NCI-H146 treated with DMSO at 0.1 percent for 48 hours (cell line): ENCODE data around the gene NAB2.
"Not testable (repeated sequence)": the region's sequence is repeated elsewhere in the genome, so short reads cannot be mapped to it uniquely, and the experiment has no call there.

ENCODE experiments used
- DNase-seq: peaks from one replicate; lab custom pipeline; 2025; ENCODE audit not compliant: unreplicated experiment; lab: John Stamatoyannopoulos, UW

The NAB2 gene

DNA sequence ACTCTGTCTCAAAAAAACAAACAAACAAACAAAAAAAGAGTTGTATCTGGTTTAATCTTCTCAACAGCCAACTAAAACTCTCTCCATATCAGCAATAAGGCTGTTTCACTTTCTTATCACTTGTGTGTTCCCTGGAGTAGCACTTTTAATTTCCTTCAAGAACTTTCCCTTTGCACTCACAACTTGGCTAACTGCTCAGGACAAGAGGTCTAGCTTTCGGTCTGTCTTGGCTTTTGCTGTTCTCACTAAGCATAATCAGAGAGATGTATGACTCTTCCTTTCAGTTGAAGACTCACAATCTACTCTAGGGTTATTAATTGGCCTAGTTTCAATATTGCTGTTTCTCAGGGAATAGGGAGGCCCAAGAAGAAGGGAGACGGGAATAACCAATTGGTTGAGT, 22.7 kb upstream of the NAB2 start:
- no peak for DNase-seq

DNA sequence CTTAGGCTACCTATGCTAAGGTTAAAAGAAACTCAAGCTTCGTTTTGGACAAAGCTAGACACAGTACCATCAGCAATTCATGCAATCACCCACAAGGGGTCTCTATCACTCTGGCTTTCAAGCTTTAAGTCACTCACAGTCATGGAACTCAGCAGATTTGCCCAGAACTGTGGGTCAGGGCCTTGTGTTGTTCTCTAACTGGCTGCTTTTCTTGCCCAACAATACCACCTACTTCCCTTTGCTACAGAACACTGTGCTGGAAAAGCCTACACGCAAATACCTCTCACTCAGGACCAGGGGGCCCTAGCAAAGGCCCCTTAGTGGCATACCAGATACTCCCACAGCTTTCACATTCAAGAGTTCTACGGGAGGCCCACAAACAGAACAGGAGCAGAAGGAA, 19.4 kb upstream of the NAB2 start:
- peak; percentile 42 for DNase-seq

DNA sequence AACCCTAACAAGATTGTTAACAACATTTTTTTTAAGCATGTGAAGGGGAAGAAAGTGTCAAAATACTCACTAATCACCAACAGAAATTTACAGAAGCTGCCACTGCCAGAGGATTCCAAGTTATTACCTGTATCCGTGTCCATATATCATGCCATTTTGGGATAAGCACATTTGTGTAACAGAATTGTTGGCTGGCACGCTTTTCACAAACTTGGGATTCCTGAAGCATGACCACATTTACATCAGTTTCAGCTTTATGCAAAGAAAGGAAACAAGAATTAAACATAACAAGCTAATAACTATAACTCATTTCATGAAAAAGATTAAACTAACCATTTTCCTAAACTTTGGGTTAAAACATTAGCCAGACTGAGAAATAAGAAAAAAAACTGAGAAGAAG, 16.3 kb upstream of the NAB2 start:
- DNase-seq = no peak

DNA sequence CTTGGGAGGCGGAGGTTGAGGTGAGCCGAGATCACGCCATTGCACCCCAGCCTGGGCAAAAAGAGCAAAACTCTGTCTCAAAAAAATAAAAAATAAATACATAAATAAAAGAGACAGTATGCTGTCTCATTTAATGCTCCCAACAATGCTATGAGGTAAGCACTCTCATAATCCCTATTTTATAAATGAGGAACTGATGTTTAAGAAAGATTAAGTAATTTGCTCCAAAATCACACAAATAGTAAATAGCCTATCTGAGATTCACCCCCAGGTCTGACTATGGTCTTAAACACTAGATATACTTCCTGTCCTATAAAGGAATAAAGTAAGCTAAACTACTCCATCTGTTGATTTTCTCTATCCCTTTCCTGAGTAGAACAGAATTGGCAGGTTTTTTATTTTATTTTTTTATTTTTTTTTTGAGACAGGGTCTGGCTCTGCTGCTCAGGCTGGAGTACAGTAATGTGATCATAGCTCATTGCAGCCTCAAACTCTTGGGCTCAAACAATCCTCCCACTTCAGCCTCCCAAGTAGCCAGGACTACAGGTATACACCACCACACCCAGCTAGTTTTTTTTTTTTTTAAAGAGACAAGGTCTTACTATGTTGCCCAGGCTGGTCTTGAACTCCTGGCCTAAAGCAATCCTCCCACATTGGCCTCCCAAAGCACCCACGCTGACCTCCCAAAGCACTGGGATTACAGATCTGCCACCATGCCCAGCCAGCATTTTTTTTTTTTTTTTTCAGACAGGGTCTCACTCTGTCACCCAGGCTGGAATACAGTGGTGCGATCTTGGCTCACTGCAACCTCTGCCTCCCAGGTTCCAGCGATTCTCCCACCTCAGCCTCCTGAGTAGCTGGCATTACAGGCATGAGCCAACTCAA, 15.1 kb upstream of the NAB2 start:
- DNase-seq = not testable (repeated sequence)

DNA sequence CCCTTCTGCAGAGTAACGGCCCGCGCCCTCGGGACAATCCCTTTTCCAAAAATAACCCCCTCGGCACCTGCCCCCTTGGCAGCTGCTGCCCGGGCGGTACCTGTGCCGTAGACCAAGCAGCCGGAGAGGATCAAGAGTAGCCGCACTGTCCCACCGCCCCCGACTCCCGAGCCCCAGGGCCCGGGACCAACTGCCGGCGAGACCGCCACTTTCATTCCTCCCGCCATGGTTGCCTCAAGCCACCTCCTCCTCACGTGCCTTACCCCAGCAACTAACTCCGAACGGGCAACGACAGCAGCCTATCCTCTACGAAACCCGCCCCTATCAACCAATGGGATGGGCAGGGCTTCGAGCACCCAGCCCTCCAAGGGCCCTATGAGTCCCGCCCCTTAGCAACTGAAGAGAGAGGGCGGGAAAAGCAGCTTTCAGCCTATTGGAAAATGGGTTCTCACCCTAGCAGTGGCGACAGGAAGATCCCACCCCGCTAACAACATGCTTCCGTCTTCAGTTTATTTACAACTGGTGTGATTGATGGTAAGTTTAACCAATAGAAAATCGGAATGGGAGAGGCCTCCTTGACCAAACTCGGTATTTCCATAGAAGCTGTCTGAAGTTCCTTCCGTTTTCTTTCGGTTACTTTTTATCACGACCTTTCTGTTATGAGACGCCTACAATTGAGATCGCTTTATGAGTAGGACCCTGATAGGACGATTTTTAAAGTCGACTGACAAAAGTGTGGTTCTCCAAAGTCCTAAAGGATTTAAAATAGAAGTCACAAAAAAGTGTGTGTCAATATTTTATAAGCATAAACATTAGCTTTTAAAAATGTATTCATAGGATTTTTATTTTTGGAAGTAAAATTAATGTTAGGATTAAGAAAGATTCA, 10.2 kb upstream of the NAB2 start, which contains the start of gene NEMP1:
Gene NEMP1 (minus strand): TSS at position 273 of the 886 bp plus-strand sequence. CDS start 46 bp downstream, at position 227.
- peak; percentile 100 for DNase-seq

DNA sequence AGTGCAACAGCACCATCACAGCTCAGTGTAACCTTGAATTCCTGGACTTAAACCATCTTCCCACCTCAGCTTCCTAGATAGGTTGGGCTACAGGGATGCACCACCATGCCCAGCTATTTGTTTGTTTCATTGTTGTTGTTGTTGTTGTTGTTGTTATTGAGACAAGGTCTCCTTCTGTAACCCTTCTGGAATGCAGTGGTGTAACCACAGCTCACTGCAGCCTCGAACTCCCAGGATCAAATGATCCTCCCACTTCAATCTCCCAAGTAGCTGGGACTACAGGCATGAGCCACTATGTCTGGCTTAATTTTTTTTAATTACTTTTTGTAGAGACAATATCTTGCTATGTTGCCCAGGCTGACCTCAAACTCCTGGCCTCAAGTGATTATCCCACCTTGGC, 9.1 kb upstream of the NAB2 start:
- DNase-seq = no peak

DNA sequence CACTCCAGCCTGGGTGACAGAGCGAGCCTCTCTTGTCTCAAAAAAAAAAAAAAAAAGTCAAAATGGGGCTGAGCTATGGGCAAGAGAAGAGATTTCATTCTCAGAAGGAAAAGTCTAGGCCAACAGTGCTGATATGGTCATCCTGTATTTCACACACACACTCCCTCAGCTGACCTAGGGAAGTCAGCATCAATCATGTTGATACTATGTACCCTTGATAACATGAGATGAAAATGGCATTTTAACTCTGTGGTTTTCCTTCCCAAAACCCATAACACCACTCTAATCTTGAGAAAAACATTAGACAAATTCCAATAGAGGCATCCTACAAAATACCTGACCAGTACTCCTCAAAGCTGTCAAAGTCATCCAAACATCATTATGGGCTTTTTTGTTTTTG, 8.1 kb upstream of the NAB2 start:
- DNase-seq = no peak

DNA sequence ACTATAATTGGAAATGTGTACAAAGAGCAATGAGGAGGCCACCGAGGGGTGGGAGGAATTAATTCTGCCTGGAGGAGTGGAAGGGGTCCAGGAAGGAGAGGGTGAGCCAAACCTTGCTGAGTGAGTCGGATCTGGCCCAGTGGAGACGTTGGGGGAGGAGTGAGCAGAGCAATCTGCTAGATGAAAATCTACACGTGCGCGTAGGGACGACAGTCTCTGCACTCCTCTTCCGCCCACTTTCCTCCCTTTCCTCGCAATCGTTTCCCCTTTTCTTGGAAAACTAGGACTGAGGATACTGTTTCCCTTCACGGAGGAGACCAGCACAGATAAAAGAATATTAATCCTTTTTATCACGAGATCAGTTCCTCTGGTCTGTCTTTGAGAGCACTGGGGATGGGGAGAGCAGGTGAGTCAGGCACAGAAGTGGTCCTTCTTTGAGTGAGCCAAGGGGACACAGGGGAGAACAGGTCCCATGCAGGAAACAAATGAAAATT, 2.9 kb upstream of the NAB2 start:
- no peak for DNase-seq

DNA sequence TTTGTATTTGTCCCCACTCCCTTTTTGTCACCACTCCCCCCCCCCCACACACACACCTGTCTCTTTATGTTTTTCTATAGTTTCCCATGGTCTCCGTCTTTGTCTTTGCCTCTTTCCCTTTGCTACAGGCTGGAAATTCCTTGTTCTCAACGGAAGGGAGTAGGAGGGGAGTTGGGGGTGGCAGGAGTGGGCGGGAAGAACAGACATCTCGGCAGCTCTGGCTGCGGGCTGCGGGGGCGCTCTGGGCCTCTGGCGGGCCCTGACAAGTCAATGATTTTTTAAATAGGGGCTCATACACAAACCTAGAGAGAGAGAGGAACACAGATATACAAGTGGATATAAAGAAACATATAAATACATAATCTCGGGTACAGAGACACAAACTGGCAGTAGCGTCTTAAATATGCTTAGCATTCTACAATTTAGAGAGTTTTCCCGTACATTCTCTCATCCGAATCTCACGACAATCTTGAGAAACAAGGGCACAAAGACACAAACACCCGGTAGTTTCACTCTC, 2.4 kb upstream of the NAB2 start:
- DNase-seq = peak; percentile 32

DNA sequence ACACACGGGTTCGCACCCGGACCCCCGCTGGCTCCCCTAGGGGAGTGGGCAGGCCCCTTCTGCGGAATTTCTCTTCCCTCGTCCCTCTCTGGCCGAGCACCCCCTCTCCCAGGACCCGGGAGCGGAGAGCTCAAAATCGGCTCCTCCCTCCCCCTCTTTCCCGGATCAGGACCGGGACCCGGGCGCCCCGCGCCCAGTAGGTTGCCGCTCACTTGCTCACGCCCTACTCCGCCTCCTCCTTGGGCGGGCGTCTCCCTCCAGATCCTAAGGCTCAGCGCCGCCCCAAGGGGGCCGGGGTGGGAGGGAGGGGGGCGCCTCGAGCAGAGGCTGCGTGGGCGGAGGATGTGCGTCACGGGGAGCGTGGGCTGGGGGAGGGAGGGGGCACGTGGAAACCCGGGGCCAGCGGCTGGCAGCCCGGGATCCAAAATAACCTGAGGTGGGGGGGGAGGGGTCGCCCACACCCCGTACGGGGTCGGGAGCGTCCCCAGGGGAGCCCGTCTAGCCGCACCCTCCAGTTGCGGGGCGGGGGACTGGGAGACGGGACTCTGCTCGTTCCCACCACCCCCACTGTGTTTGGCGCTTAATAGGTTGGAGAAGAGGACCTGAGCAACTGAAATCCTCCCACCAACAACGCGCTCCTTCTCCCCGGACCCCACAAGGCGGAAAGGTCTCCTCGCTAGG, 1.8 kb upstream of the NAB2 start:
- DNase-seq = peak; percentile 19

DNA sequence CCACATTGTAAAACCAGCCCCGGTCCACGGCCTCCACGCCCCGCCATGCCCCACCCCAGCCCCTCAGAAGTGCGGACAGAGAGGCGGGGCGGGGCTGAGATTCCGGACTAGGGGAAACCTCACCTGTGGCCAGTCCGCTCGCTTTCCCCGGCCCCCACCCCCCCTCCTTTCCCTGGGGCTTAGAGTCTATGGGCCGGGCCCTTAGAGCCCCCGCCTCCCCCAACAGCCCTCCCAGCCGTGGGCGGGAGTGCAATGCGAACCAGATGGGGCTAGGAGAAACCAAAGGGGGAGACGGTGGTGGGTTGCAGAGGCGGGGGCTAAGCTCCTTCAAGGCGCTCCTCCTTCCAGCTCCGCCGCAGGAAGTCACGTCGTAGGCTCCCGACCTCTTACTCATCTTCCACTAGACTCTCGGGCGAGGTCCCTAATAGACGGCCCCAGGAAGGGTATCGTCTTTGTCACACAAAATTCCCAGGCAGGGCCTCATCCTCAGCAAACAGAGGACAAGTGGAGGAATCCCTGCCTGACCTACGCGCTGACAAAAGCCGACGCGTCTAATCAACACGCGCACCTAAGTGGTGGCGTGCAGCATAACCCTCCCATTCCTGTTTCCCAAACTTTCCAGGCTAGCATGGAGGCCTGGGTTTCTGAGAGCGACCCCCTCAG, 1.1 kb upstream of the NAB2 start:
- no peak for DNase-seq

DNA sequence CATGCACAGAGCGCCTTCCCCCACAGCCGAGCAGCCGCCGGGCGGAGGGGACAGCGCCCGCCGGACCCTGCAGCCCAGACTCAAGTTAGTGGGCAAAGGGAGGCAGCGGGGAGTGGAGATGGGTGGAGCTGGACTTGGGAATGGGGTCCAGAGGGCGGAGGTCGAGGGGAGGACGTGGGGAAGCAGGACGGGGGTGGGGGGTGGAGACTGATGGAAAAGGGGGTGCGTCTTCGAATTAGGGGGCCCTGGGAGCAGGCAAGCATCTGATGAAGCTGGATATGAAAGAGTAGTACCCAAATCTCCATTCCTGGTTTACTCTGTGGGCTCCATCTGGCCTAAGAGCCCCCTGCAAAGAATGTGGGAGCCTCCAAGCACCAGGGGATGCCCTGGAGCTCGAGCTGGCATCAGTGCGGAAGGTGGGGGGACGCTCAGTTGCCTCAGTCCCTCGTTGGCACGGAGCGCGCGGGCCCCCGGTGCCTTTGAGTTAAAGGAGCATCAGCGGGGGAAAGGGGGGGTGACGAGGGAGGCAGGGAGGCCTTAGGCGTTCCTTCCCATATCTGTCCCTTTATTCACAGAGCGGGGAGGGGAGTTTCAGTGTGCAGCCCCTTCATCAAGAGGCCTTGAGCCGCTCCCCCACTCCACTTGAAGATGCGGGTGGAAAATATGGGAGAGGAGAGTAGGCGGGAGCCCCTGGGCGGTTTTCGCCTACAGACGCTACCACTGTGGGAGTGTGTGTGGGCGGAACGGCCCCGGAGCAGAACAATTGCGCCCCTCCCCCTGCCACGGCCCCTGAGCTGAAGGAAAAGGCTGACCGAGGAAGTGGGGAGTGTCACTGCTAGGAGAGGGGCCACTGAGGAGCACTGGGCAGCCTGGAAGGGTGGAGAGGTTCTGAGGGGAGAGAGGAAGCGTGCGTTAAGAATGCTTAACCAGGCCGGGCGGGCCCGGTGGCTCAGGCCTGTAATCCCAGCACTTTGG, 644 bp downstream of the NAB2 start:
- no peak for DNase-seq

DNA sequence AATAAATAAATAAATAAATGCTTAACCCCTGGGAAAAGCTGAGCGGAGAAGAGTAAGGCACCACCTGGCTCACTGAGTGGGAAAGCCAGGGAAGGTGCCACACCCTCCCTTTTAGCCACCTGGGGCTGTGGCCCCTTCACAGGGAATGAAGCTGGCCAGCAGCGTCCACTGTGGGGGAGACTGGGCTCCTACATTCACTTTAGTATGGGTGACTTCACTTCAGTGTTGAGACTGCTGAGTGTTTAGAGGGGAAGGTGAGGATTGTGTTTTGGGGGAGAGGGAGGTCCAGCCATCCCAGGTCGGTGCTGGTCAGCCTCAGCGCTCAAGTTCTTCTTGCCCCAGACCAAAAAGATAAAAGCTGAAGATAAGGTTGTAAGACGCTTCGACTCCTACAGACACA, 1.6 kb downstream of the NAB2 start:
- DNase-seq = no peak

DNA sequence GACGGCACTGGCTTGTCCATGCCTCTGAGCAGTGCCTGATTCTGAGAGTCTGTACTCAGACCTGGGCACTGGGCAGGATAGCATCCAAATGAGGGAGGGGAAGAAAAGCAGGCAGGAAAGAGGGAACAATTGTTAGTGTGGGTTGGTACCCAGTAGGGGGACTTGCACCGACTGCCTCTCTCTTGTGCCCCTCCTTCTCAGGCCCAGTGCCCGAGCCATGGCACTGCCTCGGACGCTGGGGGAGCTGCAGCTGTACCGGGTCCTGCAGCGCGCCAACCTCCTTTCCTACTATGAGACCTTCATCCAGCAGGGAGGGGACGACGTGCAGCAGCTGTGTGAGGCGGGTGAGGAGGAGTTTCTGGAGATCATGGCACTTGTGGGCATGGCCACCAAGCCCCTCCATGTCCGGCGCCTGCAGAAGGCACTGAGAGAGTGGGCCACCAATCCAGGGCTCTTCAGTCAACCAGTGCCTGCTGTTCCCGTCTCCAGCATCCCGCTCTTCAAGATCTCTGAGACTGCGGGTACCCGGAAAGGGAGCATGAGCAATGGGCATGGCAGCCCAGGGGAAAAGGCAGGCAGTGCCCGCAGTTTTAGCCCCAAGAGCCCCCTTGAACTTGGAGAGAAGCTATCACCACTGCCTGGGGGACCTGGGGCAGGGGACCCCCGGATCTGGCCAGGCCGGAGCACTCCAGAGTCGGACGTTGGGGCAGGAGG, 2.2 kb downstream of the NAB2 start:
- DNase-seq = no peak

DNA sequence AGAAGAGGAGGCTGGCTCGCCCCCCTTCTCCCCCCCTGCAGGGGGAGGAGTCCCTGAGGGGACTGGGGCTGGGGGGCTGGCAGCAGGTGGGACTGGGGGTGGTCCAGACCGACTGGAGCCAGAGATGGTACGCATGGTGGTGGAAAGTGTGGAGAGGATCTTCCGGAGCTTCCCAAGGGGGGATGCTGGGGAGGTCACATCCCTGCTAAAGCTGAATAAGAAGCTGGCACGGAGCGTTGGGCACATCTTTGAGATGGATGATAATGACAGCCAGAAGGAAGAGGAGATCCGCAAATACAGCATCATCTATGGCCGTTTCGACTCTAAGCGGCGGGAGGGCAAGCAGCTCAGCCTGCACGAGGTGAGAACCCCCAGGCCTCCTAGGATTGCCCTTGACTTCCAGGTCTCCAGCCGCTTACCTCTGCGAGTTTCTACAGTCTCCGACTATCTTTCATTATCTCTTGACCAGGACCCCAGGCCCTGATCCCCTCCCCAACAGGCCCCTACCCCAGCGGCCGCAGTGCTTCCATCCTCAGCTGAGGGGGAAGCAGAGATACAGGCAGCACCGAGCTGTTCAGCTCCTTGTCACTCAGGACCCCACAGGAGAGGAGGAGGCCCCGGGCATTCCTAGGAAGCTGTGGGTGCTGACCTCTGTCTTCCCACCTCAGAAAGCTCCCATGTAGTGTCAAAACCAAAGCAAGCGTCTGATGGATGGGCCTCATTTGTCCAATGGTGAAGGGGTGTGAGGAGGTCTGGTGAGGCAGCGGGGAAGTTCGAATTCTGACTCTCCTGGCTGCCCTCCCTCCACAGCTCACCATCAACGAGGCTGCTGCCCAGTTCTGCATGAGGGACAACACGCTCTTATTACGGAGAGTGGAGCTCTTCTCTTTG, 3.0 kb downstream of the NAB2 start:
- no peak for DNase-seq

DNA sequence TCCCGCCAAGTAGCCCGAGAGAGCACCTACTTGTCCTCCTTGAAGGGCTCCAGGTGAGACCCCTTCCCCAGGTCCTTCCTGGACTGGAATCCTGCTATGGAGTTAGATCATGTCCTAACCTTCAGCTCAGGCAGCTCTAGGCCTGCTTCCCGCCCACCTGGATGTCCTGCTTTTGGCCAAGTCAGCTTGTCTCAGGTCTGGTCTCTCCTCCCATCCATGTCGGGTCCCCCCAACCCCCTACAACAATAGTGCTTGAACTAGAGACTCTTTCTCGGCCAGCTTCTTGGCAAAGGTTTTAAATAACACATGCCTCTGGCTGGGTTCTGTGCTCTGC, 3.6 kb downstream of the NAB2 start:
- no peak for DNase-seq

DNA sequence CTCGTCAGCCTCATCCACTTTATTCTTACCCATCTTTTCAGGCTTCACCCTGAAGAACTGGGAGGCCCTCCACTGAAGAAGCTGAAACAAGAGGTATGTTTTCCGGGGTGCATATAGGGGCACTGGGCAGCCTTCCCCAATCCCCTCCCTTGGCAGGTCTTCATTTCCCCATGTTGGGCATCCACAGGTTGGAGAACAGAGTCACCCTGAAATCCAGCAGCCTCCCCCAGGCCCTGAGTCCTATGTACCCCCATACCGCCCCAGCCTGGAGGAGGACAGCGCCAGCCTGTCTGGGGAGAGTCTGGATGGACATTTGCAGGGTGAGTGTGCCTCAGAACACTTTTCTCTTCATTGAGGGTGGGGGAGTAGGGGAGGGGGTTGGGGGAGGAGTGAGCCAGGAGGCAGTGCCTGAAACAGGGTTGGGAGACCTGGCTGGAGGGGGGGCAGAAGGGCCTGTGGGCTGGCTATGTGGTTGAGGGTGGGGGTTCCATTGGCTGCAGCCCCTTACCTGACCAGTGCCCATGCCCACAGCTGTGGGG, 4.0 kb downstream of the NAB2 start:
- DNase-seq = no peak
